HG03469 (cell line): ENCODE results near the gene ADAMTS7.
"Not testable (repeated sequence)": the region's sequence is repeated elsewhere in the genome, so short reads cannot be mapped to it uniquely, and the experiment has no call there.

Source experiments
- ATAC-seq: cut with Tn5 transposase; IDR thresholded peaks from one replicate; pipeline ENCODE4 v1.9.1; 2021; ENCODE audit warnings: mild to moderate bottlenecking, moderate library complexity, moderate number of reproducible peaks; ENCODE audit not compliant: unreplicated experiment

ADAMTS7 gene

GRCh38 chr15:78830514-78831228, 19.4 kb upstream of the ADAMTS7 start:
- no peak for ATAC-seq

- no peak for ATAC-seq
Measured at GRCh38 chr15:78828920-78829319, 17.7 kb upstream of the ADAMTS7 start.

- ATAC-seq: no peak
Measured at GRCh38 chr15:78822514-78822913, 11.2 kb upstream of the ADAMTS7 start.

- ATAC-seq: no peak
Measured at GRCh38 chr15:78811825-78812183, 540 bp upstream of the ADAMTS7 start.

GRCh38 chr15:78810362-78811123, 721 bp downstream of the ADAMTS7 start:
- ATAC-seq: no peak

- no peak for ATAC-seq
Measured at GRCh38 chr15:78810003-78810361, 1.3 kb downstream of the ADAMTS7 start.

- ATAC-seq: no peak
Measured at GRCh38 chr15:78808550-78808949, 2.7 kb downstream of the ADAMTS7 start.

GRCh38 chr15:78807359-78807758, 3.9 kb downstream of the ADAMTS7 start:
- no peak for ATAC-seq

- no peak for ATAC-seq
Measured at GRCh38 chr15:78804391-78804792, 6.9 kb downstream of the ADAMTS7 start.

GRCh38 chr15:78800806-78801205, 10.5 kb downstream of the ADAMTS7 start:
- ATAC-seq: no peak

GRCh38 chr15:78800189-78800588, 11.1 kb downstream of the ADAMTS7 start:
- no peak for ATAC-seq

GRCh38 chr15:78799102-78799501, 12.2 kb downstream of the ADAMTS7 start:
- not testable (repeated sequence) for ATAC-seq

GRCh38 chr15:78798355-78798754, 12.9 kb downstream of the ADAMTS7 start:
- ATAC-seq: not testable (repeated sequence)

- no peak for ATAC-seq
Measured at GRCh38 chr15:78797951-78798350, 13.3 kb downstream of the ADAMTS7 start.

- ATAC-seq: no peak
Measured at GRCh38 chr15:78796510-78796909, 14.8 kb downstream of the ADAMTS7 start.

- ATAC-seq: no peak
Measured at GRCh38 chr15:78795043-78795442, 16.2 kb downstream of the ADAMTS7 start.

- not testable (repeated sequence) for ATAC-seq
Measured at GRCh38 chr15:78794446-78794845, 16.8 kb downstream of the ADAMTS7 start.

GRCh38 chr15:78791357-78791756, 19.9 kb downstream of the ADAMTS7 start:
- no peak for ATAC-seq

- ATAC-seq: no peak
Measured at GRCh38 chr15:78790027-78790426, 21.2 kb downstream of the ADAMTS7 start.

GRCh38 chr15:78789615-78790014, 21.6 kb downstream of the ADAMTS7 start:
- no peak for ATAC-seq

GRCh38 chr15:78788016-78788660, 23.1 kb downstream of the ADAMTS7 start:
- no peak for ATAC-seq

- ATAC-seq: not testable (repeated sequence)
Measured at GRCh38 chr15:78782402-78782801, 28.9 kb downstream of the ADAMTS7 start.
